Head of caudate nucleus (tissue), 42 donors: ENCODE measurements around the gene ARHGEF7.
A peak's percentile ranks its signal among the peaks of the same experiment; 100 is the strongest.

Source experiments
- DNase-seq, 42 donors: peaks; one replicate each; pipeline versions ENCODE4 v3.0.0 to v3.0.0-alpha.2; 2020 to 2021; ENCODE audit warnings: mixed read lengths in 7 of 42
- intact Hi-C: fragments of 100-400 bp; cut with DNase I; formaldehyde crosslinking; loops from one replicate; pipeline ENCODE4 v1.15.0; 2022

The ARHGEF7 gene

DNA sequence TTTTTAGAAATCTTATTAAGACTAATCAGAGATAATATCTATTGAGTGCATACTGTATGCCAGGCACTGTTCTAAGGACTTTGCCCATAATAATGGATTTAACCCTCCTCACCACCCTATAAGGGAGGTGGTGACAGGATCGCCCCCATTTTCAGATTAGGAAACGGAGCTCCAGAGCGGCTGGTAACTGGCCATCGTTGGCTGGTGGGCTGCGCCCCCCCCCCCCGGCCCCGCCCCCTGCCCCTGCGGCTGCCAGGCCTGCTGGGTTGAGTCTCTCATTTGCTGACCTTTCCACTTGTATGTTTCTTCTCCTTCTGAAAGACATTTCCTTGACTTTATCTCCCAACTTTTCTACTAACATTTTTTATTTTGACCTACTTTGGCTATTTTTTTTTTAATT is 8.5 kb downstream of the ARHGEF7 start:
- intact Hi-C loops, result no loop called here
- no peak for DNase-seq

DNA sequence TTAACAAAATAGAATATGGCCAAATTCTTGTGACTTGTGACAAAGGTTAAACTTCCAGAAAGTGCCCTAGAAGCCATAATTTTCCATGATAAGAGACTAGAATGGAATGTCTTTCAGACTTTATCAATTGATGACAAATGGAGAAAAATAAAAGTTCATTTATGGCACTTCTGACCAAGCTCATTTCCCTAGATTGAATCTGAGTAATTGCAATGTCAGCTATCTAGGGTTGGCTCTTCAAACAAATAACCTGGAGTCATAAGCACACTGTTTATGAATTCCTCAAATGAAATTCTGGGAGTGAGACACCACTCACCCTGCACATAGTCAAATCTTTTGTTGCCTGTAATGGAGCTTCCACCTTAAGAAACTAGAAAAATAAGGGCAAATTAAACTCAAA is 11.4 kb downstream of the ARHGEF7 start:
- intact Hi-C loops, result no loop called here

DNA sequence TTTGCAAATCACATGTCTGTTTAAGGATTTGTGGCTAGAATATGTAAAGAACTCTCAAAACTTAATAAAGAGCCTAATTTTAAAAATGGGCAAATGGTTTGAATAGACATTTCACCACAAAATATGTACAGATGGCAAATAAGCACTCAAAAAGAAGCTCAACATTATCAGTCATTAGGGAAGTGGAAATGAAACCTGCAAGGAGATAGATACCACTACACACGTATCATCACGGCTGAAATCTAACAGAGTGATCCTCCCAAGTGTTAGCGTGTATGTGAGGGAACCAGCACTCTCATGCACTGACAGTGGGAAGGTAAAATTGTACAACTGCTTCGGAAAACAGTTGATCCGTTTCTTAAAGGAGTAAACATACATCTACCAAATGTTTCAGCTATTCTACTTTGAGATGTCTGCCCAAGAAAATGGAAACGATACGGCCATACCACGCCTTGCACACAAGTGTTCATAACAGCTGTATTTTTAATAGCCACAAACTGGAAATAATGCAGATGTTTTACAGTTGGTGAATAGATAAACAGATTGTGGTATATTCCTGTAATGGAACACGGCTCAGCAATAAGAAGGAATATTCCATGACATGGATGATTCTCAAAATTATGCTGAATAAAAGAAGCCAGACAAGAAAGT is 14.5 kb downstream of the ARHGEF7 start:
- intact Hi-C loops, result no loop called here
- DNase-seq, result no peak

More for the DNA sequence above, 11.4 kb downstream of the ARHGEF7 start:
- no peak for DNase-seq

DNA sequence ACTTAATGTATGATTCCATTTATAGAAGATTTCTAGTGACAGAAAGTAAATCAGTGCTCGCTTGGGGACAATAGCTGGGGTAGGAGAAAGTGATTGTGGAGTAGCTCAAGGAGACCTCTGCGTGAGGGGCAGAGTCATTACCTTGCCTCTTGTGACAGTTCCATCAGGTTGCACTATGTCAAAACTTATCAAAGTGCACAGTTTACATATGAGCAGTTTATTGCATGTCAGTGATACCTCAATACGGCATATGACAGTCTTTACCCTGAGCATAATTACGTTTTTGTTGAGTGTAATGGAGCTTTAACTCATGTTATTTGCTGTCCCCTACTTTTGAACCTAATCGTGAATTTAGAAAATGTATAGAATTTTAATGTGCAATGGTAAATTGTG is 15.0 kb downstream of the ARHGEF7 start:
- intact Hi-C loops, result no loop called here
- DNase-seq, result no peak

DNA sequence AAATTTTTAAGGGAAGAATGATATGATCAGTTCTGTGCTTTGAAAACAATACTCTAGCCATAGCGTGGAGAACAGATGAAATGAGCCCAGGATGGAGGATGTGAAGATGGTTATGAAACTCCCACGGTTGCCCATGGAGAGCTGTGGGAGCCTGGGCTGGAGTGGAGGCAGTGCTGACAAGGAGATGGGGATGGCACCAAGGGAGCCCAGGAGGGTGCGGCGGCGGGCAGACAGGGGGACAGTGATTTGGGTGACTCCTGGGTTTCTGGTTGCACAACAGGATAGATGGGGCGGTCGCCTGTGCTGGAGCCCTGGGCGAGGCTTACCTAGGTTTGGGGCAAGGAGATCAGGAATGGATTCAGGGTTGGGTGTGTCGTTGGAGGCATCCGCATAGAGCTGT is 15.9 kb downstream of the ARHGEF7 start:
- intact Hi-C loops, result no loop called here
- no peak for DNase-seq

DNA sequence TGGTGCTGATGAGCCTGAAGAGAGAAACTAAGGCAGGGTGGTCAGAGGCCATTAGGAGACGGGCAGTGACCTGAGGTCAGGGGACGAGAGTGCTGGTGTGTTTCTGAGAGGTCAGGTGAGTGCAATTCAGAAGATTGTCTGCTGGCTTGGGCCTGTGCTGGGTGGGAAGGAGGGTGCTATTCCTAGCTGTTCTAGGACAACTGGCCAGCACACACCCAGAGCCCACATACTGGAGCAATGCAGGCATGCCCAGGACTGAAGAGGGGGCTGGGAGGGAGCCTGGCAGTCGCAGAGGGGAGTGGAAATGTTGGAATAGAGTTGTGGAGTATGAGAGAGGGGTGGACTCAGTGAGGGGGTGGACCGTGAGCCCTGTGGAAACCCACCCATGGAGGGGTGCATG is 16.5 kb downstream of the ARHGEF7 start:
- intact Hi-C loops, result no loop called here
- DNase-seq, result no peak

DNA sequence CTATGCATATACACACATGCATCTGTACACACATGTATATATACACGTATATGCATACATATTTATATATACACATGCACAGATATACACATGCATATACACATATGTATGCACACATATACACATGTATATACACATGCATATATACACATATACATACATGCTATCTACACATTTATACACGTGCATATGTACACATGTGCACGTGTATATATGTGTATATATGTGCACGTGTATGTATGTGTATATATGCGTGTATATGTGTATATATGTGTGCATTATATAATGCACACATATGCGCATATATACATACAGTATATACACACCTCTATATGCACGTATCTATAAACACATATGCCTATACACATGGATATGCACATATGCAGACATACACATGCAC is 17.8 kb downstream of the ARHGEF7 start:
- intact Hi-C loops, result no loop called here
- DNase-seq, result no peak

DNA sequence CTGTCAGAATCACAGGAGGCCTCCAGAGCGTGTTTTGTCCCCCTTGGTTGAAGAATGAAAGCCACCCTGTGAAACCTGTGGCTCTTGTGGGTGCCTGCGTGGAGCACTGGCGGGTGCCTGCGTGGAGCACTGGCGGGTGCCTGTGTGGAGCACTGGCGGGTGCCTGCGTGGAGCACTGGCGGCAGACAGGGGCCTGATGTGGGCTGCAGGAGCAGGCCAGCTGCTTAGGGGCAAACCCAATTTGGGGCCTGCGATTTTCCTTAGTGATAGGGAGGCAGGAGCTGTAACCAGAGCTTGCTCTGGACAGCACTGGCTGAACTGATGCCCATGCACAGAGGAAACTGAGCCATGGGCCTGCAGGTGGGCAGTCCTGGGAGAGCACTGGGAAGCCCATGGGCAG is 24.3 kb downstream of the ARHGEF7 start:
- no peak for DNase-seq
- intact Hi-C loops, result no loop called here

DNA sequence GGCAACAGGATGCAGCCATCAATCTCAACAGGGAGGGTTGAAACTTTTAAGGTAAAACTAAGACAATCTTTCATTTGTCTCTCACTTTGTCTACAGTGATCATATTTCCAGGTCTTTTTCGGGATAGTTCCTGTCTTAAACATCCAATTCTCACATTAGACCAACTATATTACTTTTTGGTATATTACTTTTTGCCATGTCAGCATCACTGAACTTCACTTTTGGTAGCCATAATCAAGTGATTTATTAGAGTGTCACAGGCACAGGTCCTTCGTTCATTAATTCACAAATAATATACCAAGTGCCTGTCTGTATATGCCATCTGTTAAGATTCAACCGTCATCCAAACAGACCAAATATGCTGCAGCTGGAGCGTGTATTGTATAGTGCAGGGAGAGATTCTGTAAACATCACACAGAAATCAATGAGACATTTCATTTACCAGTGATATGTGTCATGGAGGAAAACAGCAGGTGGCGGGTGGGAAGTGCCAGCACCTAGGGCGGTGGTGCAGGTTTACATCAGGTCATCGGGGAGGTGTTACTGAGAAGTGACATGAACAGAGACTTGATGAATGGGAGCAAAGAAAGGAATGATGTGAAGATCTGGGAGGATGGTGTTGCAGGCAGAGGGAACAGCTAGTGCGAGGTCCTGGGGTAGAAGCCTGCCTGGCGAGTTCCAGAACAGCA is 24.9 kb downstream of the ARHGEF7 start:
- intact Hi-C loops, result no loop called here
- DNase-seq, result no peak

DNA sequence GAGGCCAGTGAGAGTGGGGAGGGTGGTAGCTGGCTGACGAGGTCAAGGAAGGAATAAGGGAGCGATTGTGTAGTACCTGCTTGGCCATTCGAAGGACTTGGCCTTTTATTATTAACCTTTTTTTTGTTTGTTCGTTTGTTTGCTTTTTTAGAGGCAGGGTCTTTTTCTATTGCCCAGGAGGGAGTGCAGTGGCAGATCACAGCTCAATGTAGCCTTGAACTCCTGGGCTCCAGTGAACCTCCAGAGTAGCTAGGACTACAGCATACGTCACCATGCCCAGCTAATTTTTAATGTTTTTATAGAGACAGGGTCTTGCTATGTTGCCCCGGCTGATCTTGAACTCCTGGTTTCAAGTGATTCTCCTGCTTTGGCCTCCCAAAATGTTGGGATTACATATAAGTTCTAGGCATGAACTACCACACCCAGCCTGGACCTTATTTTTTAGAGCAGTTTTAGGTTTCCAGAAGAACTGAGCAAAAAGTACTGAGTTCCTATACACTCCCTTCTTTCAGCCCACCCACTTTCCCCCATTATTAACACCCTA is 25.5 kb downstream of the ARHGEF7 start:
- DNase-seq, result no peak
- intact Hi-C loops, result no loop called here

DNA sequence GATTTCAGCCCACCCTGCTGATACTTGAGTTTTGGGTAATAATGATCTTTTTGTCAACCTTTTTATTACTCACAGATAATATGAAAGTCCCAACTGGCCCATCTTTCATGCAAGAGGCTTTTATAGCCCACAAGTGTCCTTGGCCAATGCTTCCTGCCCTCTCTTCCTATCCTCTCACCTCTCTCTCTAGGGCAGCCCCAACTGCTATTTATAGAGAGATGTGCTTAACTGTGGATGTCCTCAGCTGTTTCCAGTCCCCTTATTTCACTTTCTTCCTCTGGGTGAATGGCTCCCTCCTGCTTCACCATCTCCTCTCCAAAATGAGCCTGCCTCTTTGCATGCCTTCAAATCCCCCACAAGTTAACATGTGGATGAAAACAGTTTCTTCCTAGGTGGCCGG is 27.4 kb downstream of the ARHGEF7 start:
- intact Hi-C loops, result no loop called here
- no peak for DNase-seq

DNA sequence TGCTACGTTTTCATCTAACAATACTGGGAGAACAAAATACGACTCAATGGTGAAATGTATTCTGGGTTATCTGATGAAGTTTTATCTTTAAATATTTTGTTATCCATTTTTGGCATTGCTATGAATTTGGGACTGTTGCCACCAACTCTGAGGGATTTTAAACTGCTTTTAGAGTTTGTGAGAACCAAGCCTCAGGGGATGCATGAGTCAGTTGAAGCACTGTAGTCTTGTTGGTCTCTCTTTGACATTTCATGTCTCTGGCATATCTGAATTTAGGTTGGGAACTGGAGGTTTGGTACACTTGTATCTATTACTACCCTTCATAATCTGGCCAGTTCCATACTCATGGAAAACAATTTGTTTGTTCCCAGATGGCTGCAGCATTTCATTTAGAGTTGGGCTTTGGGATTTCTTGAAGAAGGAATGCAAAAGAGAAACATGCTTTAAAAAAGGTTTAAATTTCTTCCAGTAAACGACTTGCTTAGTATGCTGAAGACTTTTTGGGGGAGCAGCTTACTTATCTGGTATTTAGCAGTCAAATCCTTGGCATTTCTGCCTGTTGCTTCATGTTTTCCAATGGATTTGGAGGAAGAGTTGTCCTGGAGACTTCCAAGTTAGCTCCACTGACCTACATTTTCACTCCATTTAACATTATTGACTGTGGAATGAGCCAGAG is 28.9 kb downstream of the ARHGEF7 start:
- no peak for DNase-seq
- intact Hi-C loops, result no loop called here

DNA sequence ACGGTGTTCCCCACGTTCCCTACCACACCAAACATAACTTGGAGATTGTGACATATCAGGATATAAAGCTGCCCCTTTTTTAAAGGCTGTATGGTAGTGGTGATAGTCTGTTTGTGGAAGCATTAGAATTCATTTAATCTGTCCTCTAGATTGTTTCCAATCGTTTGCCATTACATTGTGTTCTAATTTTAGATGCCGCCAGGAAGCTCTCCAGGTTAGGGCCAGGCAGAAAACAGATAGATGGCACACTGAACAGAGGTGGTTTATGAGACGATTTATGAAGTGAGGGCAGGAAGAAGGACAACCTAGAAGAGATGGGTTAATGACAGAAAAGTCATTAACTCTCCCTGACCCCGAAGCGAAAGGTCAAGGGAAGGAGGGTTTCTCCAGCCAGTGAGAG is 30.0 kb downstream of the ARHGEF7 start:
- intact Hi-C loops, result no loop called here
- no peak for DNase-seq

DNA sequence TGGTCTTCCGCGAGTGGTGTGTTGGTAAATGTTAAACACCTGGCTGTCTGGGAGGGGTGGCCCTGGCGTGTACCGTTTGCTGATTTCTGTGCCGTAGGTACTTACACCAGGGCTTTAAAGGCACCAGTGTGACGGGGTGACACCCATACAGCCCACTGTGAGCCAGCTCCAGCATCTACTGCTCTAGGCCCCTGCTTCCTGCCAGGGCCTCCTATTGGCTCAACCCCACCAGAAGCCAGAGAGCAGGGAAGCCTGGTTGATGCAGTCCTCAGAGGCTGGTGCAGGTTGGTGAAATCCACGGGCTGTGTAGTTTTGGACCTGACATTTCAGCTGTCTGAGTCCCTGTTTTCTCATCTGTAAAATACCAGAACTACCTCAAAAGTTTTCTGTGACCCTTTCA is 30.4 kb downstream of the ARHGEF7 start:
- DNase-seq, result no peak
- intact Hi-C loops, result no loop called here

DNA sequence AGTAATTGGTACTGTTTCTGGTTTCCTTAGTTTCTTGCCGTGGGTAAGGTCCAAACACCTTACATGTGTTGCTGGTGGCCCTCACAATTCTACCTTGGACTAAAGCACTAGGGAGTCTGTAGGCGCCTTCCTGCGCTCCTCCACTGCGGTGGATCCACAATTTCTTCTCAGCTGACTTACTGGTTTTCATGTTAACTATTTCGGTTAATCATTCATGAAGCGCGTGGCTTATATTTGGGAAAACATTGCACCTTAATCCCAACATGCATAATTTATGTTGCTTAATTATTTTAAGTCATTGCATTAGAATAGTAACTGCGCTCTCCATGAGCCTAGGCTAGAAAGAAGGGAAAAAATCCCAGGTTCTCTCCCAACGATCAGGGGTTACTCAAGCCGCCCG is 37.7 kb downstream of the ARHGEF7 start:
- intact Hi-C loops, result loop anchor here (5.0 to 10.0 kb wide), 2 partner anchors 69 to 238 kb away; partner anchors contain the start of gene ANKRD10
- peak in 16 of 42 donors; percentile 10 to 58 (median 30) for DNase-seq

DNA sequence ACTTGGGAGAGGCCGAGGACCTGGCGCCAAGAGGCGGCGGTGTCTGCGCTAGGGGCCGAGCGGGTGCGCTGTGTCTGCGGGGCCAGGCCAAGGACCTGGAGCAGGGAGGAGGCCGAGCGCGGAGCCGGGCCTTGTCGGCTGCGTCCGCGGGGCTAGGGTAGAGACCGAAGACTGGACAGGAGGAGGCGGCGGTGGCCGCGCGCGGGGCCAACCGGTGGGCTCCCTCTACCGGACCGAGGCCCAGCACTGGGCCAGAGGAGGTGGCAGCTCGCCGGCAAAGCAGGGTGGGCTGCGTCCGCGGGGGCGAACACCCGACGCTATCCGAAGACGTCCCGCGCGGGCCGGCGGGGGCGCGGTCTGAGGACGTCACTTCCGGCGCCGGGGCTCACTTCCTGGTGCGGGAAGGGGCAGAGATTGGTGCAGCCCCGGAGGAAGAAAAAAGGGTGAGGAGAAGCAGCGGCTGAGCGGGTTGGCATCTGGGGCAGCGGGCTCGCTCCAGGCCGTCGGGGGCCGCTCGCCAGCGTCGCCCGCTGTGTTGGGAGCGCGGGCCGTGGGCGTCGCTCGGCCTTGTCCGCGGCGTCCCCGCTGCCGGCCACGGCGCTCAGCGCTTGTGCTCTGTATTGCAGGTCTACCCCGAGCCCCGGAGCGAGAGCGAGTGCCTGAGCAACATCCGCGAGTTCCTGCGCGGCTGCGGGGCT is 38.3 kb downstream of the ARHGEF7 start:
- intact Hi-C loops, result loop anchor here (5.0 to 10.0 kb wide), 2 partner anchors 69 to 239 kb away; partner anchors contain the start of gene ANKRD10
- peak; percentile 85 to 98 (median 96) for DNase-seq

DNA sequence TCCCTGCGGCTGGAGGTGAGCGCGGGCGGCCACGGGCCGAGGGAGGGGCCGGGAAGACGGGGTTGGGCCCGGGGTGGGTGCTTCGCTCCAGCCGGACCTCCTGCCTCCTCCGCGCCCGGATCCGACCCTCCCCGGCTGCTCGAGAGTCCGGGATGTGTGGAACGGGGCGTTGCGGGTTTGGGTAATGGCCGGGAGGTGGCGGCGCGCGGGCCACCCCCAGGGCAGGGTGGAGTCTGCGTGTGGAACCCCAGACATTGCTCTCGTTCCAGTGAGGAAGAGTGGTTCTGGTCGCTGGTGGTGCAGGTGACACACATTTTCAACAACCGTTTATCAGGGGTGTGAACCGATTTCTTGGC is 38.8 kb downstream of the ARHGEF7 start:
- intact Hi-C loops, result loop anchor here (5.0 to 10.0 kb wide), 2 partner anchors 68 to 239 kb away; partner anchors contain the start of gene ANKRD10
- peak in 32 of 42 donors; percentile 8 to 68 (median 48) for DNase-seq

DNA sequence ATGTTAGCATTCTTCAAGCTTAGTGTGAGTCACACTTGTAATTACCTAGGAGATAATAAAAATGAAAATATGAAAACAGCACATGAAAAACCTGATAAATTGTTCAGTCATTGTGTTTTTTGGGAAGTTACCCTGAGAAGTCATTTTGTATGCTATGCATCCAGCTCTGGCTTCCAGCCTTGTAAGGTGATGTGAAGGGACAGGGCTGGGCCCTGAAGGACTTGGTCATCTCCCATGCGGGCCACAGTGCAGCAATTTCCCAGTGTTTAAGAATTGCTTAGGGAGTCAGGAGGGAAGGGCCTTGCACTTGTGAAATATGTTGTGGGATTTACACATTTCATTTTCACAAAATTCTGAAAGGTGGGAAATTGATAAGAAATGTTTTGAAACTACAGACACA is 41.3 kb downstream of the ARHGEF7 start:
- DNase-seq, result no peak
- intact Hi-C loops, result loop anchor here (10.0 kb wide), 1 partner anchor 242 kb away; the partner anchor contains the start of gene ANKRD10

DNA sequence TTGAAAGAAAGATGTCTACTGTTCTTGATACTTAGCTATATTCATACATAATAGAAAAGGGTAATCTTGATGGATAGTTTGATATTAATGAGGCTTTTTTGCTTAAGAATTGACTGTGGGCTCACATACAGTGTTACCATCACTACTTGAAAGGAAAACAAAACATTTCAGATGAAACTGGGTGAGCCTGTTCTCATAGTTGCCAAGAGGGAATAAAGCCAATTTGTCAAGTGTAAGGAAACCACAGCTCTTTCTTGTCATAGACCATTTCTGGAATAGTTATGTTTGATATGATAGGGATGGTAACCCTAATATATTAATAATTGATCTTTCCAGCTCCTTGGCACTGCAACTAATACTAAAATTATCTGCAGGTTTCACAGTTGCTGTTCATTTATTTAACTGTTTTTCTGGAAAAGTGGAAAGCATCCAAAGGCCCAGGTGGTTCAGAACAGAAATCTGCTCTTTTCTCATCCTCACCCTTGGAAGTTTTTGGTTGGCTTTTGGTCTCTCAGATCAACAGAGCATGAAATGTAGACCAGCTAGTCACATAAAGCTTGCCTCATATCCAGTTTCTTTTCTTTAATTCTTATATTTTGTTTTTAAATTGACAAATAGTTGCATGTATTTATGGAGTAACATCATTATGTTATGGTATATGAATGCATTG is 43.2 kb downstream of the ARHGEF7 start:
- no peak for DNase-seq

More for the DNA sequence above, 43.2 kb downstream of the ARHGEF7 start:
- intact Hi-C loops, result loop anchor here (10.0 kb wide), 1 partner anchor 243 kb away; the partner anchor contains the start of gene ANKRD10
